Activated T-helper 9 cell treated with anti-CD3 and anti-CD28 coated beads, Interleukin-2, amount 50 U/mL, for 16 hours (primary cell): ENCODE measurements around the gene MYLK2.
"Not testable (repeated sequence)": the region's sequence is repeated elsewhere in the genome, so short reads cannot be mapped to it uniquely, and the experiment has no call there.

Experiments
- DNase-seq: peaks from one replicate; pipeline ENCODE4 v3.0.0-alpha.2; 2020; ENCODE audit warnings: low read depth

Gene MYLK2

DNA sequence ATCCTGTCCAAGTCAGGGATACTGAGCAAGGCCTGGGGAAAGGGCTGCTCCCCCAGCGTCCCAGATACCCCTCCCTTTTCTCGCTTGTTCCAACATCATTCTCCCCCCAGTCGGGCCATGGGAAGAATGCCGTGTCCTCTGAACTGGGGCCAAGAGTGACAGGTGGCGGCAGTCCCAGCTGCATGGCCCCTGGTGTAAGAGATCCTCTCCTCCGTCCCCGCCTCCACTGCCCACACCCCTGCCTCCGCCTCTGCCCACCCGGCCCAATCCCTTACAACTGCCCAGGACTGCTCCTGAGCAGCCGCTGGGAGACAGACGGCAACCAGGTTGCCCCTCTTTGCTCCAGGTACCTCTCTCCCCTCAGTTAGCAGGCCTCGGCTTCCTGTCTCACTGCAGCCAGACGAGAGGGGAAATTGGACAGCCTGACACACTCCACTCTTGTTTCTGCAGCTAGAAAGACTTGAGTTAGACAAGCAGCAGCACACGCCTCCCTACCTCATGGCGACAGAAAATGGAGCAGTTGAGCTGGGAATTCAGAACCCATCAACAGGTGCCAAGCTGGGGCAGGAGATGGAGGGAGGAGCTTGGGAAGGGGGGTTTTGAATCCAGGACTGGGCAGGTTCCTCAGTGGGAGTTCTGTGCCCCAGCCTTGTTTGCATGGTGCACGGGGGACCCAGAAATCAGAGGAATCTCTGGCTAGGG lies at the start of gene MYLK2:
MYLK2 (plus strand) TSS at position 274 of the 702 bp plus-strand sequence; CDS start at position 499, 225 bp downstream.
- no peak for DNase-seq

DNA sequence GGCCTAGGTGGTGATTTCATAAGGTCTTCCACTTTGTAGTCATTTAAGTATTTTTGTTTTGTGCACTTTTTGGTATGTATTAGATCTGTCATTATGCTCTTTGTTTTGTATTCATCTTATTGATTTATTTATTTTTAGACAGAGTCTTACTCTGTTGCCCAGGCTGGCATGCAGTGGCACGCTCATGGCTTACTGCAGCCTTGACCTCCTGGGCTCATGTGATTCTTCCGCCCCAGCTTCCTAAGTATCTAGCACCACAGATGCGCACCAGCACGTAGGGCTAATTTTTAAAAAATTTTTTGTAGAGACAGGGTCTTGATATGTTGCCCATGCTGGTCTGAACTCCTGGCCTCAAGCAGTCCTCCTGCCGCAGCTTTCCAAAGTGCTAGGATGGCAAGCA lies 49.5 kb upstream of the MYLK2 start:
- DNase-seq = no peak

DNA sequence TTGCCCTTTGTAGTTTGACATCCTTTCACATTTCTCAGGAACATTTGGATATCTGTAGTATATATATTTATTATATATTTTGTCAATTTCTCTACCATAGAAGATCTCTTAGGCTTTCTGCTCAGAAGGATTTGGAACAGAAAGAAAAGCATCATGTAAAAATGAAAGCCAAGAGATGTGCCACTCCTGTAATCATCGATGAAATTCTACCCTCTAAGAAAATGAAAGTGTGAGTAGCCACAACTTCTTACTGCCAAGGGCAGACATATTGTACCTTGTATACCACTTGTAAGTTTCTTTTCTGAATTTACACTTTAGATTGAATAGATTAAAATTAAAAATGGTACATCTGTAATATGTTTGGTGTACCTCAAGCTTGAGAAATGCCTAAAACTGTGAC lies 48.9 kb upstream of the MYLK2 start:
- DNase-seq = no peak

DNA sequence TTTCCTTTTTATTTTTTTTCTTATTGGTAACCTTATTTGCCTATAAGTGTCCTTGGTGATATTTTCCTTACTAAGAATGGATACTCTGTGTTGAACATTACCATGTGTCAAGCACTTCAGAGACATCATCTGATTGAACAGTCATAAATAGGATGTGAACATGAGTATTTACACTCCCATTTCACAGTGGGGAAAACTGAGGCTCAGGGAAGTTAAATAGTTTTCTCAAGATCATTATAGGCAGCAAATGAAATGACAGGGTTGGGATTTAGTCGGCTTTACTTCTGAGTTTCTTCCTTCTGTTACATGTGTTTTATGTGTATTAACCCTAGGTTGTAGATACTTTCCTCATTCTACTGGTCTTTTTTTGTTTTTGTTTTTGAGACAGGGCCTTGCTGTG lies 44.7 kb upstream of the MYLK2 start:
- DNase-seq = no peak

DNA sequence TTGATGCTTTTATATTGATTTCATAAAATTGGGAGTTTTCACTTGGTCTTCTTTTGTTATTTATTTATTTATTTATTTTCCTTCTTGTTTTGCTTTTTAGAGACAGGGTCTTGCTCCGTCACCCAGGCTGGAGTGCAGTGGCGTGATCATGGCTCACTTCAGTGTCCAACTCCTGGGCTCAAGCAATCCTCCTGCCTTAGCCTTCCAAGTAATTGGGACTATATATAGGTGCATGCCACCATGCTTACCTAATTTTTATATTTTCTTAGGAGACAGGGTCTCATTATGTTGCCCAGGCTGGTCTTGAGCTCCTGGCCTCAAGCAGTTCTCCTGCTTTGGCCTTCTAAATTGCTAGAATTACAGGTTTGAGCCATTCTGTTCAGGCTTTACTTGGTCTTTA lies 38.3 kb upstream of the MYLK2 start:
- DNase-seq = no peak

DNA sequence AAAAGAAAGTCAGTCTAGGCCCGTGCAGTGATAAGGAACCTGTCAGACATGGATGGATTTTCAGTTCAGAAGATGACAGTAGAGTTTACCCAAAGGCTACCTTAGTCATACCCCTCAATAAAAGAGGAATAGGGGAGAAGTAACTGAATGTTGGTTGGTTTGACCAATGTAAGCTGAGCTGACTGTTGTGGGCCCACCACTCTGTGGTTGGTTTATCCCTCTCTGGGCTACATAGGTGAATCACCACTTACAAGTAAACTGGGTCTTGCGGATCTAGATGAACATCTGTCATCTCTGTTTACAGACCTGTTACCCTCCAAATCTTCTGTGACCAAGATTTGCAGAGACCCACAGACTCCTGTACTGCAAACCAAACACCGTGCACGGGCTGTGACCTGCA lies 37.2 kb upstream of the MYLK2 start:
- DNase-seq = no peak

DNA sequence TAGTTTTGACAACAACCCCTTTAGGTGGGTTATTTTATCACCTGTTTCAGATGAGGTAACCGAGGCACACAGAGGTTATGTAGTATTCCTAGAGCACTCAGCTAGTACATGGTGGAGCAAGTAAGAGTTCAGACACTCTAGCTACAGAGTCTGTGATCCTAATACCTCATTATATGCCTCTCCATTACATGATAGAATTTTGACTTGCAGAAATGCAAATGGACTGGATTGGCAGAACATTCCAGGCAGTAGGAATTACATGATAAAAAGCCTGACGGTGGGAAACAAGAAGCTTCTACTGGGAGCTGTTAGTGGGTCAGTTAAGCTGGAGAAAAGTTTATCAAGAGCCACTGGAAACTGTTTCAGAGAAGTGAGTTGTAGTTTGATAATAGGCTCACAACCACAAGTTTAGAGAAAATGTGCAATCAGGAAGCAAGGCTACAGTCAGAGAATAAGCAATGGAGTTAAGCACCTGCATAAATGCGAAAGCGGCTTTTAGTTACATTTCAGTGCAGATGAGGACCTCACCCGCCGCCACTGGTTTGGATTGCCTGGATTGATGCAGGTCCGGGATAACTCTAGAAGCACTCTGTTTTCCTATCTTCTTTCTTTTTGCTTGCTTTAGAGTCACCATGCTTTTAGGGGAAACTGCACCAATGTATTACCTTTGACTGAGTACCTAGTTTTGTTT lies 34.7 kb upstream of the MYLK2 start:
- DNase-seq = no peak

DNA sequence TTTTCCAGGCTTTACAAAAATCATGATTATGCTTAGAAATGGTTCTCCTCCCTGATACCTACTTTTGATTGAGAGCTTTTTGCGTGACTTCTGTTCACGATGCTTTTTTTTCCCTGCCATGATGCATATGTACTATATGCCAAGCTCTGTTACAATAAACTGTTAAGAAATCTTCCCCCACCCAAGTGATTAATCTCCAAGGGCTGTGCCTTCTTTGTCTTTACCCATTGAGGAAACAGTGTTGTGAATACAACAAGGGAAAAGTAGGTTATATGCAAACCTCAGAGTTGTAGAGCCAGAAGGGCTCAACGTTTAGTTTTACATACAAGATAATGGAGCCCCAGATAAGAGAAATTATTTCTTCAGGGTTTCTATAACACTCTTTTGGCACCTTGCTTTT lies 34.1 kb upstream of the MYLK2 start:
- DNase-seq = no peak

DNA sequence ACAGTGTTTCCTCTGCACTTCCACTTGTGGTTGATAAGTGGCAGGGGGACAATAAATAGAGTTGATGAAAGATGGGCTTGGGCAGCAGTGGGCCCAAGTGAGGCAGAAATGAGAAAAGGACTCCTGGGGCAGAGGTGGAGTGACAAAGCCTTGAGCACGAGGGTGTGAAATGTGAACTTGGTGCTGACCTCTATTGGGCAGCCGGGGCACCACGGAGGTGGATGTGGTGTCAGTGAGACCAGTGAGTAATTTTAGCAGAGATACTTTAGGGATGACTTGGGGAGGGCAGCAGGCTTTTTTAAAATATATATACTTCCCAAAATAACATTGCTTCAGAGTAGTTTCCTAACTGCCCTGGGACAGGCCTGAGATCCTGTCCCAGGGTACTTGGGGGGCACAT lies 30.6 kb upstream of the MYLK2 start:
- no peak for DNase-seq

DNA sequence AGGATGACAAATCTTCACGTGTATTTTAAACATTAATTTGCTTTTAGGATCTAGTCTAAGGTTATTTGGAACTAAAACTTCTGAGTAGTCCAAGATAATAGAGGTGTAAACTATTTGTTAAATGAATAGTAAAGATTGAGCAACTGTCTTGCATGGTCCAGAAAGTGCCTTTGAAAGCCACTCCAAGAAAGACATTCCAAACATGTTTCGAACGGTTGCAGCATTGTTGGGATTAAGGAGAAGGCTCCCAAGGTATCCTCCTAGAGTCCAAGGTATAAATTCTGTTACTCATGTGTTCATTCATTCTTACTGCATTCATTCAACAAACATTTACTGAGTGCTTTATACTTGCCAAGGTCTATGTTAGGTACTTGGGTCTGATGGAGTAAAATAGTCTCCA lies 28.8 kb upstream of the MYLK2 start:
- DNase-seq = no peak

DNA sequence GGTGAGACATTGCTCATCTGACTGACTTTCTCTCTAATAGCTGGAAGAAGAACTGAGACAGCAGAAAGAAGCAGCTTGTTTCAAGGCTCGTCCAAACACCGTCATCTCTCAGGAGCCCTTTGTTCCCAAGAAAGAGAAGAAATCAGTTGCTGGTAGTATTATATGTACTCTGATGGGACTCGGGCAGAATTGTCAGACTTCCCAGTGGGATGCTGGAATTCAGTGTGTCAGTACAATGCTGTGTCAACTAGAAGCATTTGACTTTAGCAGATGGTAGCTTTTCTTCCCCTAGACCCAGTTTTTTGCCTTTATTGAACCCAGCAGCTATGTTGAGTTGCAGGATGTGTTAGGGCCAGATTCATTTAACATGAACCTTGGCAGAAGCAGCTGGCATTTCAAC lies 21.8 kb upstream of the MYLK2 start:
- no peak for DNase-seq

DNA sequence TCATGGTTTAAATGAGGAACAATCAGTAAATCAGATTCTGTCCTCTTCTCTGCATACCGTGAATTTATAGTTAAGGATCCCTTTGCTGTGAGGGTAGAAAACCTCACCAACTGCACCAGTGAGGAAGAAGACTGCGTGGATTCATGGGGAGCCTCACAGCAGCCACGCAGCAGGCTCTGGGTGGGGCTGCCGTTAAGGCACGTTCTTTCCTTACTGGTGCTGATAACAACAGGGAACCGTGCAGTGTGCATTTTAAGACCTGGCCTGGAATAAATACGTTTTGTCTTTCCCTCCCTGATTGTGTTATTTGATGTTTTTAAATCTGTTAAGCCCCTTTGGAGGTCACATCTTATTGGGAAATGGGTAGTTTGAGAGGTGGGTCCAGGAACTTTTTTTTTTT lies 17.6 kb upstream of the MYLK2 start:
- DNase-seq = no peak

DNA sequence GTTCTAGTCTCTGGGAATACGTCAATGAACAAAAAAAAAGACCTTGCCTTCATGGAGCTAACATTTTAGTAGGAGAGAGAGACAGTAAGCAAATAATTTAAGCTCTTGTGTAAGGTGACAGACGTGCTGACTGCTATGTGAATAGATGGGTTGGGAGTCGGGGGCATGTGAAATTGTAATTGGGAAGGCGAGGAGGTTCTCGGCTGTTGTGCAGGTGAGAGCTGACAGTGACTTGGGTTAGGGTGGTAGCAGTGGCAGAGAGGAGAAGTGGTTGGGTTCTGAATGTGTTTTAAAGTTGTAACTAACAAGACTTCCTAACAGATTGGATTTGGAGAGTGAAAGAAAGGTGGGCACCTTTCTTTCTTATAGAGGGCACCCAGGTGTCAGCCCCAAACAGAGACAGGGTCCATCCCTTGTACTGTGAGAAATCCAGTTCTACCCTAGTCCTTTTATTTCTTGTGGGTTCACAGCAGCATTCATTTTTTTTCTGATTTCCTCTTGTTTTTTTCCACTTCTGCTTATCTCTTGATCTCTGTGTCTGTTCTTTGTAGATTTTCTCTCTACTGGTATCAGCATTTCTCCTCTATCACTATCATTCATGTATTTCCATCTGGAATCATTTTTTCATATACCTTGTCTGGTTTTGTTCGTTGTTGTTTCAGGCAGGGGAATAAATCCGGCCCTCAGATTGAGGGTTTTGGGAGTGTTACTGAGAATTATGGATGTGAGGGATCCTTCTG lies 15.4 kb upstream of the MYLK2 start:
- no peak for DNase-seq

DNA sequence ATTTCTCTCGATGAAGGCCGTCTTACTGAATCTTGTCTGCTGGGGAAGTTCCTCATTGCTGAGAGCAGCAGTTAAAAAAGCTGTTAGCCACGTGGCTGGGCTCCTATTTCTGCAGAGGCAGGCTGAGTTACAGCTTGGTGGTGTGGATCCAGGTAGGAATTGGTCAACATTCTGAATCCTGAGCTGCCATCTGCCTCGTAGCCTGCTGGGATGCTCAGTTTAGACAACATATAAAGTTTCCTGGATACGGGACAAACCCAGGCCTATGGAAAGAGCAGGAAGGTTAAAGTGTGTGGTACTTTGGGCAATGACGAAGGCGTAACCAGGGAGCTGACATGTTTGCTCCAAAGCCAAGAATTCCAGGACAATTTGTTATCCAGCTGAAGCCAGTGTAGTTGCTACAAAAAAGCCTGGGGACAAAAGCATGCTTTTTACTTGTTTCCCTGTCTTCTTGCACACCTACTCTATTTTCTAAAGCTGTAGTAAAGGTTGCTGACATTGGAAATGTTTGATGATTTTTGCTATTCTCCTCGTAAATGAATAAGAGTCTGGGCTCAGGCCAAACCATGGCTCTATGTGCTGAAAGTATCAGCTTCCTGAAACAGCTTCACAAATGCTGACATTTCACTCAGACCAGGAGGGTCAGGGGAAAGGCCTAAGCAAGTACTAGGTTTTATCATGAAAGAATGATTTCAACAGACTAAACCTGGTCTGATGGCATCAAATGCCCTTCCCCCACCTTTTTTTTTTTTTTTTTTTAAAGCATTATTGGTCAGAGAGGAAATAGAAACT lies 12.4 kb upstream of the MYLK2 start:
- no peak for DNase-seq

DNA sequence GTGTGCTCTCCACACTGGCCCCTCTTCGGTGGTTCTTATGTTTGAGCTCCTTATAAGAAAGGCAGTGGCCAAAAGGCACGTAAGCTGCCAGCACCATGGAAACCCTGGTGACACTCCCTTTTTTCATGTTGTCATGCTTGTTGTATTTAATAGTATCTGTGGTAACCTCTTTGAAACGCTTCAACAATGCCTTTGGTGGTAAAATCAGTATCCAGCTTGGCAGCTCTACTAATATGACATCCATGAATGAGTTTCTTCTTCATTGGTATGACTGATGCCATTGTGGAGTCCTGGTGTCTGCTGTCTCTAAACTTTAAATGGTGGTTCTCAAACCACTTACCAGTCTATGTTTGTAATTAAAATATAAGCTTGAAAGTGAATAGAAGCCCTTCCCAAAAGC lies 10.7 kb upstream of the MYLK2 start:
- no peak for DNase-seq

DNA sequence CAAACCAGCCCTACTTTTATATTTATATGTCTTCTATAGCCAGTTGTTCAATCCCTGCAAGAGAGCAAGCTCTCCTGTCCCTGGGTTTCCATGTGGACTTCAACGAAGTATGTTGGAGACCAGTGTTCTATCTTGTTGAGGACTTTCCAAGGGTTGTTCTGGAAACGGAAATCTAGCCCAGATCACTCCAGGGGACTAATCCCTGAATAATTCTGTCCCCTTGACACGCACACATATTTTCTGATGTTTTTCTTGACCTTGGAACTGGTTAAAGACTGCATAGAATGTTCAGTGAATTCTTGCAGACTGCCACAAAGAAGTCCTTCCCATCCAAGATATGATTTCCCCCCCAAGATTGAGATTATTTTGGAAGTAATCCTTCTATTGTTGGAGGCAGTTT lies 9.5 kb upstream of the MYLK2 start:
- DNase-seq = no peak

DNA sequence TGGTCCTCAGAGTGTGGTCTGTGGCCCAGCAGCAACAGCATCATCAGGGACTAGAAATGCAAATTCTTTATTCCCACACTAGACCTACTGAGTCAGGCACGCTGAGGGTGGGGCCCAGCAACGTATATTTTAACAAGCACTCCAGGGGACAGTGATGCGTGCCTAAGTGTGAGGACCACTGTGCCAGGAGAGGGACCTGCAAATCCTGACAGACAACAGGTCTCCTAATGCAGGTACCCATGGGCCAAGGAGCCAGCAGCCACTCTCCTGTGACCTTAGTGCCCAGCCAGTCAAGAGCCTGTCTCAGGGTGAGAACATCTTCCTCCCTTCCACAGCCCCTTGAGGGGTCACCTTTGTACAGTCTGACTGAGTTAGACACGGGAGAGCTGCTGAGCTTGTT lies 8.0 kb upstream of the MYLK2 start:
- DNase-seq = no peak

DNA sequence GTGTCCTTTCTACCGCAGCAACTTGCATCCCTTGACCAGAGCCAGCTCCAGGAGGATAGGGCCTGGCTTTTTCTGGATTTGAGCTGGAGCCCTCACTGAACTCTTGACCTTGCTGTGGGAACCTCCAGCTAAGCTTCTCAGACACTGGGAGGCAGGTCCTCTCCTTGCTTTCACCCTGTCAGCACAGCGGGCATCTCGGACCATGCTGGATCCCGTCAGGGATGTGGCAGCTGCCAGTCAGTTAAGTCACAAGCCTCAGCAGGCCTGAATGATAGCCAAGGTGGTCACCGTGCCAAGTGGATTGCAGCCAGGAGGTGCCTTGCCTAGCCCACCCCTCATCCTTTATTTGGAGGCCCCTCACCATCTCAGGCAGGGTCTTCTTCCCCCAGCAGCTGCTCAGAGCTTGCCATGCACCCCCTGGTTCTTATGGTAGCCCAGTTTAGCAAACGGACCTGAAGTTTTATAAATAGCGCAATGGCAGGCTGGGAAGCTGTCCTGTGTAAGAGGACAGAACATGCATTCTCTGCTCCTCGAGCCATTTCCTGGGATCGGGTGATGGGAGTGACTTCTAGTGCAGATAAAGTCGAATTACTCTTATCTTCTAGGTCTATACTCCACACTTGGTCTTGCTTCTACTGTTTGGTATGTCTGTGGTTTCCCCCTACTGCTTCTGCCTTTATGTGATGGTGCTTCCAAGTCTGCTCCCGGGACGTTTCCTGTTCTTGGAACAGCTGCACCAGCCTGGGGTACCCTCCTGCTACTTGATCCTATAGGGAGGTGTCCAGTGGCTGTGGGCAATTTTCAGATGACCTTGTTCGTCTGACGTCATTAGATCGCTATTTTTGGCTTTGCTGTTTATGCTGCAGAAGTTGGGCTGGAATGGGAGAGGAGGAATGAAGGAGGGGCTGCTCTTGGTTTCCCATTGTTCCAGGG lies 7.1 kb upstream of the MYLK2 start:
- DNase-seq = no peak

DNA sequence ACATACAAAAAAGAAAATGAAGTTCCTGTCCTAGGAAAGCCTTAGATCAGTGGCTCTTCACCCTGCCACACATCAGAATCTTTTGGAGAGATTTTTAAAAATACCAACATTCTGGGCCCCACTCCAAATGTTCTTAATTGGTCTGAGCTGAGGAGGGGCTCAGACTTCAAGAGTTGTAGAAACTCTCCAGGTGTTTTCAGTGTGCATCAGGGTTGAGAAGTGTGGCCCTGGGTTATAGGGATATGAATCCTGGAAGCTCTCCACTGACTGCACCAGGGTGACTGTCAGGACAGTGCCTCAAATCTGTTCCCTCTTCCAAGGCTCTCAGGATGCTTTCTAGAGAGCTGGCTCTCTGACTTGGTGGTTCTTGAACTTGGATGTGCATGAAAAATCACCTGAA lies 5.5 kb upstream of the MYLK2 start:
- no peak for DNase-seq

DNA sequence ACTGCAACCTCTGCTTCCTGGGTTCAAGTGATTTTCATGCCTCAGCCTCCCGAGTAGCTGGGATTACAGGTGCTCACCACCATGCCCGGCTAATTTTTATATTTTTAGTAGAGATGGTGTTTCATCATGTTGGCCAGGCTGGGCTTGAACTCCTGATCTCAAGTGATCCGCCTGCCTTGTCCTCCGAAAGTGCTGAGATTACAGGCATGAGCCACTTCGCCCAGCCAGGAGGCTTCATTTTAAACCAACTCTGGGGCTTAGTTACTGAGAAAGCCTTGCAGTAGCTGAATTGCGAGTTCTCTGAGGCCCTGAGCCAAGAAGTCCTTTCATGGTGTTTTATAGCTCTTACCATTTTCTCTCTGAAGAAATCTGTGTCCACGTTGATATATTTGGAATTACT lies 5.0 kb upstream of the MYLK2 start:
- DNase-seq = not testable (repeated sequence)

DNA sequence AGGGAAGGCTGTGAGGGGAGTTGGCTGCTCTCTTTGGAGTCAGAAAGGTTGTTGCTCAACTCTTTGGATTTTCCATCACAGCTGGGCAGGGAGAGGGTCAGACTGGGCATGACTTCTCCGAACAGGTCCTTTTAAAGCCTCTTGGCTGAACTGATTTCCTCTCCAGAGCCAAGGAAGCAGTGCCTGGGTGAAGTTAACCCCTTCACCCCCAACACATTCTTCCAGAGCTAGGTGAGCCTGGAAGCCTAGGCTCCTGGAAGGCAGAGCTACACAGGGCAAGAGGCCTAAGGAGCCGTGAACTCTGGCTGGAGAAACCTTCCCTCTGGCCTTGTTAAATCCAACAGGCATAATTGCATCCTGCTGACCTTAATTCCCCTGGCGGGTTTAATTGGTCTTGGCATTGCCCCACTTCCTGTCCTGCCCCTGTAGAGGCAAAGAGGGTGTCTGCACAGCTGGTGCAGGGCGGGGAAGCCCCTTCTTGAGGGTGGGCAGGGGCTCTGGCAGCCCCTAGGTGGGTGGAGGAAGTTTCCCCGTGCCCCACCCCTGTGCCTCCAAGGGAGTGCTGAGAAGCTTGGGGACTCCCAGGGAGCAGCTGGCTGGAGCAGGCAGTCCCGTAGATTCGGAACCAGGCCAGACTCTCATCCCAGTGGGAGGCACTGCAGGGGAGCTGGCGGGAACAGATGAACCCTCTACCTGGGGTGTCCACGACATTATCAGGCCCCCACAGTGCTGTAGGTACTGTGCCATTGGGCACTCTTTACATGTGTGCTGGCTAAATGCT lies 3.6 kb upstream of the MYLK2 start:
- DNase-seq = no peak
